Gastrocnemius medialis (tissue), 4 donors: ENCODE results near the gene UMPS. TPM values are rescaled to one million over a fixed set of nuclear protein-coding genes. Genes with fewer than 3 reads are reported as not detected.

ENCODE experiments used
- ATAC-seq, 2 donors: fragments of 150-250 bp; one replicate each; pipeline ENCODE4 v1.9.1; 2016
- DNase-seq, 2 donors: peaks; one replicate each; pipeline ENCODE4 v3.0.0-alpha.2; 2019
- H3K27ac ChIP-seq, 4 donors: fragments of 200-600 bp; sonication (generic); 1 replicate in 1 of 4; 2 replicates in 3 of 4; pipeline ENCODE4 v1.5.1; 2016 to 2018; ENCODE audit warnings: mild to moderate bottlenecking in 2 of 4, moderate library complexity in 1 of 4
- H3K27me3 ChIP-seq, 3 donors: fragments of 200-600 bp; sonication (generic) in 2 of 3; 1 replicate in 1 of 3; 2 replicates in 2 of 3; pipeline versions ENCODE4 v1.5.1 to v1.6.0; 2016 to 2019; ENCODE audit warnings: mild to moderate bottlenecking in 1 of 3, moderate library complexity in 1 of 3
- H3K36me3 ChIP-seq, 2 donors: fragments of 200-600 bp; sonication (generic) in 1 of 2; one replicate each; pipeline ENCODE4 v1.5.1; 2017 to 2018
- H3K4me1 ChIP-seq, 2 donors: fragments of 200-600 bp; sonication (generic) in 1 of 2; one replicate each; pipeline ENCODE4 v1.5.1; 2016 to 2017; ENCODE audit warnings: mild to moderate bottlenecking in 2 of 2
- H3K4me3 ChIP-seq, 4 donors: fragments of 200-600 bp; sonication (generic) in 3 of 4; 1 replicate in 1 of 4; 2 replicates in 3 of 4; pipeline ENCODE4 v1.5.1; 2016 to 2019; ENCODE audit warnings: mild to moderate bottlenecking in 2 of 4
- H3K9me3 ChIP-seq, 3 donors: fragments of 200-600 bp; sonication (generic) in 2 of 3; 1 replicate in 1 of 3; 2 replicates in 2 of 3; pipeline ENCODE4 v1.5.1; 2016 to 2019
- POLR2A ChIP-seq, 2 donors: fragments of 450-650 bp; IDR thresholded peaks; one replicate each; pipeline ENCODE4 v1.6.1; 2017; ENCODE audit warnings: antibody characterized with exemption in 2 of 2, mild to moderate bottlenecking in 2 of 2, moderate library complexity in 2 of 2
- in situ Hi-C, 4 donors: fragments of 200-750 bp; cut with MboI; loops; one replicate each; pipeline versions ENCODE4 v1.15.0 to v1.8.0; 2017; ENCODE audit warnings: low sequenced_read_pairs in 4 of 4
- intact Hi-C: fragments of 100-400 bp; cut with DNase I; formaldehyde crosslinking; loops from one replicate; pipeline ENCODE4 v1.15.1; 2023; ENCODE audit warnings: low total_unique reads
- total RNA-seq, 4 donors: library from RNA; depleted of rRNA; stranded (reverse); fragments of >200 nt; gene quantifications; one replicate each; pipeline versions ENCODE4 v1.1.0 to v1.2.3, GENCODE V29; 2016
- TF ChIP-seq, protein P1 (sequence below), 5 experiments: fragments of 450-650 bp in 3 of 5; fragments of 200-600 bp in 2 of 5; sonication (generic) in 2 of 5; IDR thresholded peaks in 4 of 5; conservative IDR thresholded peaks in 1 of 5; 1 replicate in 4 of 5; 2 replicates in 1 of 5; pipeline ENCODE4 v1.5.1; 2016 to 2019; ENCODE audit warnings: antibody characterized with exemption in 5 of 5, mild to moderate bottlenecking in 3 of 5, moderate library complexity in 3 of 5

Gene UMPS
- total RNA-seq, 4 donors from 2014 or later, result 2.2 to 7.6 (median 6.2) TPM

DNA sequence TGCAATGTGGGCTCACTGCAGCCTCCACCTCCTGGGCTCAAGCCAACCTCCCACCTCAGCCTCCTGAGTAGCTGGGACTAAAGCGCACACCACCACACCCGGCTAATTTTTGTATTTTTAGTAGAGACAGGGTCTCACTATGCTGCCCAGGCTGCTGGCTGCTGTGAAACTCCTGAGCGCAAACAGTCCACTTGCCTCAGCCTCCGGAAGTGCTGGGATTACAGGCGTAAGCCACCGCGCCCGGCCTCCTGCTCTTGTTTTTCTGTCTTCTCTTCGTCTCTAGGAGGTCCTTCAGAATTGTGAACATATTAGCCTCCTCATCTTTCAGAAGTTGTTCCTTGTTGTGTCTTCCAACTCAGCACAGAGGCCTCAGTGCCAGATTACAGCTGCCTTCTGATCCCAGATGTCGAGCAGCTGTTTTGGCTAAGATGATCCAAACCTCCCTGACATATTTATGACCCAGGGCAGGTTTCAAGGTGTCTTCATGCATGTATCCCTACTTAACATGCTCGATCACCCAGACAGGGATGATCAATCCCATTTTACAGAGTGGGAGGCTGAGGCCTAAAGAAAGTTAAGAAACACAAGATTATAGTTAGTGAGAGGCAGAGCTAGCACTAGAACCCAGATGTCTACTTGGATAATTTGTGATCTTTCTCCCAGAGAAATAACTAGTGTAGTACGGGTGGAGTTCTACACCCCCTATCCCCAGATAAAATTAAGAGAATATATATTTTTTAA is 32.1 kb upstream of the UMPS start:
- ATAC-seq (no peak), DNase-seq (no peak)
- H3K9me3 ChIP-seq, result no peaks in the 10 kb centered on the region
- peaks cover 0 to 6% of the 10 kb centered on the region in 2 donors for H3K36me3 ChIP-seq
- no peak overlapping the region for H3K4me3 ChIP-seq
- peaks cover 0 to 3% of the 10 kb centered on the region in 2 donors for H3K4me1 ChIP-seq
- in situ Hi-C loops, result no loop called here
- TF ChIP-seq POLR2A (IDR thresholded peaks at IDR 0.05), result no peak
- TF ChIP-seq, protein P1, sequence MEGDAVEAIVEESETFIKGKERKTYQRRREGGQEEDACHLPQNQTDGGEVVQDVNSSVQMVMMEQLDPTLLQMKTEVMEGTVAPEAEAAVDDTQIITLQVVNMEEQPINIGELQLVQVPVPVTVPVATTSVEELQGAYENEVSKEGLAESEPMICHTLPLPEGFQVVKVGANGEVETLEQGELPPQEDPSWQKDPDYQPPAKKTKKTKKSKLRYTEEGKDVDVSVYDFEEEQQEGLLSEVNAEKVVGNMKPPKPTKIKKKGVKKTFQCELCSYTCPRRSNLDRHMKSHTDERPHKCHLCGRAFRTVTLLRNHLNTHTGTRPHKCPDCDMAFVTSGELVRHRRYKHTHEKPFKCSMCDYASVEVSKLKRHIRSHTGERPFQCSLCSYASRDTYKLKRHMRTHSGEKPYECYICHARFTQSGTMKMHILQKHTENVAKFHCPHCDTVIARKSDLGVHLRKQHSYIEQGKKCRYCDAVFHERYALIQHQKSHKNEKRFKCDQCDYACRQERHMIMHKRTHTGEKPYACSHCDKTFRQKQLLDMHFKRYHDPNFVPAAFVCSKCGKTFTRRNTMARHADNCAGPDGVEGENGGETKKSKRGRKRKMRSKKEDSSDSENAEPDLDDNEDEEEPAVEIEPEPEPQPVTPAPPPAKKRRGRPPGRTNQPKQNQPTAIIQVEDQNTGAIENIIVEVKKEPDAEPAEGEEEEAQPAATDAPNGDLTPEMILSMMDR (IDR thresholded peaks at IDR 0.05 in 4 of 5, conservative IDR thresholded peaks at IDR 0.05 in 1 of 5), result no peak
- intact Hi-C loops, result no loop called here
- H3K27me3 ChIP-seq, result no peaks in the 10 kb centered on the region
- no peak overlapping the region for H3K27ac ChIP-seq

DNA sequence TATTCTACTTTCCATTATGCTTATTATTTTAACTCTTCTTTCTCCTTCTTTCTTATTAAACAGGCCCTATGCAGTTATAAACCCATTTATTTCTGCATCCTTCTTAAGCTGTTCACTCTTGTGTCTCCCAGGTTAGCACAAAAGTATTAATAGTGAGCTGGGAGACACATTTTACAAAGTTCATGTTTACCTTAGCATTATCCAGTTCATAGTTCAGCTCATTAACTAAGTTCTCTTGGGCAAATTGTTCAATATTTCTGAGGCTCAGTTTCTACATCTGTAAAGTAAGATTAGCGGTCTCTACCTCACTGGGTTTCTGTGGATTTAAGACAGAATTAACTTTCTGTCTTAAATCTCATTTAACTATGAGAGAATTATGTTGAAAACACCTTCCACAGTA is 31.2 kb upstream of the UMPS start:
- peaks cover 0 to 6% of the 10 kb centered on the region in 2 donors for H3K36me3 ChIP-seq
- DNase-seq, result no peak
- in situ Hi-C loops, result no loop called here
- H3K27me3 ChIP-seq, result no peaks in the 10 kb centered on the region
- H3K4me1 ChIP-seq, result peaks cover 3 to 6% of the 10 kb centered on the region in 2 donors
- TF ChIP-seq, protein P1 (IDR thresholded peaks at IDR 0.05 in 4 of 5, conservative IDR thresholded peaks at IDR 0.05 in 1 of 5), result no peak
- TF ChIP-seq POLR2A (IDR thresholded peaks at IDR 0.05), result no peak
- no peaks in the 10 kb centered on the region for H3K9me3 ChIP-seq
- ATAC-seq, result no peak
- no peak overlapping the region for H3K4me3 ChIP-seq
- intact Hi-C loops, result no loop called here
- no peak overlapping the region for H3K27ac ChIP-seq

DNA sequence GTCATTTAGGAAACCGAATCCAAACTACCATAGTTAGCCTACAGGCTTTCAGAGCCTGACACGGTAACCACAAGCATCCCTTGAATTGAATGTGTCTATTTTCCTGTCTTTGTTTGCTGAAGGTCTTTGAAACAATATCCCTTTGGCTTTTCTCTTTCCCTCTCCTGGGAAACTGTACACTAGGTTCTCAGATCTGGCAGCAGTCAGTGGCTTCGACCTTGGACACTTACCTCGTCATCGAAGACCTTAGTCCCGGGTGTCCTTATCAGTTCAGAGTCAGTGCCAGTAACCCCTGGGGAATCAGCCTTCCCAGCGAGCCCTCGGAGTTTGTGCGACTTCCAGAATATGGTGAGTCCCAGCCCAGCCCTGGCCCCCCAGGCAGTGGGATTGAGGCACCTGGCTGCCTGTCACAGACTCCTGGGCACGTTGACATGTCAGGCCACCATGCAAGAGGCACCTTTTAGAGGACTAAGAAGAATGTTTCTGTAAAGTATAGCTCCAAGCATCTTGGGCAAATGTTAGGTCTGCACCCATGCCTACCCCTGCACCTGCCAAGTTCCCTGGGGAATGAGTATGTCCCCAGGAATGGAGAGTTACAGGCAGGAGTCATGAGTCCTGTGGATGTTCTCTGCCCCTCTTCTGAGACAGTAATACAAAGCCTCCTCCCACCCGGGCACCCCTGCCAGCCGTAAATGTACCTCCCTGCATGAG is 30.4 kb upstream of the UMPS start:
- Histone ChIP-seq H3K27me3 (no peaks in the 10 kb centered on the region), H3K9me3 (no peaks in the 10 kb centered on the region), H3K4me1 (peaks cover 7 to 8% of the 10 kb centered on the region in 2 donors), H3K36me3 (peaks cover 0 to 6% of the 10 kb centered on the region in 2 donors), H3K4me3 (no peak overlapping the region), H3K27ac (no peak overlapping the region)
- intact Hi-C loops (no loop called here), in situ Hi-C loops (no loop called here)
- ATAC-seq, result no peak
- DNase-seq, result no peak
- TF ChIP-seq, protein P1 (IDR thresholded peaks at IDR 0.05 in 4 of 5, conservative IDR thresholded peaks at IDR 0.05 in 1 of 5), result no peak
- TF ChIP-seq POLR2A (IDR thresholded peaks at IDR 0.05), result no peak

DNA sequence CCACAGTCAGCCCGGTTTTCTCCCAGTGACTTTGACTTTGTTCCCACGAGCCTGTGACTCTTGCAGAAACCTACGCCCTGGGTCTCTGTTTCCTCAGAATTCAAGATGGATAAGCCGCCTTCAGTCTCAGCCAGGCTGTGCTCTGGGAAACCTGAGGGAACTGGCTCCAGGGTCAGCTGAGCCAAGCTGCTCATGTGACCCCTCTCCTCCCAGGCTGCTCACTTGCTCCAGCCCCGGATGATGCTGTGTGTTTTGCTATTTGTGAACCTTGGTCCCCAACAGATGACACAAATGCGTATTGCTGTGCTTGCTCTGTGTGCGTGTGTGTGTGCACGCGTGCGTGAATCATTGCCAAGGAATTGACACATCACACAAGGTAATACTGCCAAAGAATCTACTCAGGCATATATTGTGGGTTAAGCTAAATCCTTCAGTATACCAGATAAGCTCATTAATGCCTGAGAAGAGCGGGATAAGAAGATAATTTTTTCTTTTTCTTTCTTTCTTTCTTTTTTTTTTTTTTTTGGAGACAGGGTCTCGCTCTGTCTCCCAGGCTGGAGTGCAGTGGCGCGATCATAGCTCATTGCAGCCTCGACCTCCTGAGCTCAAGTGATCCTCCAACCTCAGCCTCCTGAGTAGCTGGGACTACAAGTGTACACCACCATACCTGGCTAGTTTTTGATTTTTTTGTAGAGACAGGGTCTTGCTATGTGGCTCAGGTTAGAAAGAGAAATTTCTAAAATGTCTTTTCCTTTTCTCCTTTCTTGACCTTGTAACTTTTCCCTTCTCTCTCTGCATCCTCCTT is 29.2 kb upstream of the UMPS start:
- H3K36me3 ChIP-seq, result peaks cover 0 to 6% of the 10 kb centered on the region in 2 donors
- H3K27me3 ChIP-seq, result no peaks in the 10 kb centered on the region
- TF ChIP-seq, protein P1 (IDR thresholded peaks at IDR 0.05 in 4 of 5, conservative IDR thresholded peaks at IDR 0.05 in 1 of 5), result no peak
- peaks cover 7 to 8% of the 10 kb centered on the region in 2 donors for H3K4me1 ChIP-seq
- H3K9me3 ChIP-seq, result no peaks in the 10 kb centered on the region
- ATAC-seq (no peak), DNase-seq (no peak)
- H3K4me3 ChIP-seq, result no peak overlapping the region
- no peak overlapping the region for H3K27ac ChIP-seq
- in situ Hi-C loops, result no loop called here
- intact Hi-C loops, result no loop called here
